Right kidney (tissue), 9 donors: ENCODE data around the gene IQGAP3.
A peak's percentile ranks its signal among the peaks of the same experiment; 100 is the strongest.
"Not testable (repeated sequence)": the region's sequence is repeated elsewhere in the genome, so short reads cannot be mapped to it uniquely, and the experiment has no call there.

Experiments
- DNase-seq: peaks from one replicate; pipeline ENCODE4 v3.0.0-alpha.2; 2016
- long read RNA-seq, 8 donors: transcript quantifications; one replicate each; lab custom pipeline, GENCODE V29; 2026

IQGAP3 gene, protein sequence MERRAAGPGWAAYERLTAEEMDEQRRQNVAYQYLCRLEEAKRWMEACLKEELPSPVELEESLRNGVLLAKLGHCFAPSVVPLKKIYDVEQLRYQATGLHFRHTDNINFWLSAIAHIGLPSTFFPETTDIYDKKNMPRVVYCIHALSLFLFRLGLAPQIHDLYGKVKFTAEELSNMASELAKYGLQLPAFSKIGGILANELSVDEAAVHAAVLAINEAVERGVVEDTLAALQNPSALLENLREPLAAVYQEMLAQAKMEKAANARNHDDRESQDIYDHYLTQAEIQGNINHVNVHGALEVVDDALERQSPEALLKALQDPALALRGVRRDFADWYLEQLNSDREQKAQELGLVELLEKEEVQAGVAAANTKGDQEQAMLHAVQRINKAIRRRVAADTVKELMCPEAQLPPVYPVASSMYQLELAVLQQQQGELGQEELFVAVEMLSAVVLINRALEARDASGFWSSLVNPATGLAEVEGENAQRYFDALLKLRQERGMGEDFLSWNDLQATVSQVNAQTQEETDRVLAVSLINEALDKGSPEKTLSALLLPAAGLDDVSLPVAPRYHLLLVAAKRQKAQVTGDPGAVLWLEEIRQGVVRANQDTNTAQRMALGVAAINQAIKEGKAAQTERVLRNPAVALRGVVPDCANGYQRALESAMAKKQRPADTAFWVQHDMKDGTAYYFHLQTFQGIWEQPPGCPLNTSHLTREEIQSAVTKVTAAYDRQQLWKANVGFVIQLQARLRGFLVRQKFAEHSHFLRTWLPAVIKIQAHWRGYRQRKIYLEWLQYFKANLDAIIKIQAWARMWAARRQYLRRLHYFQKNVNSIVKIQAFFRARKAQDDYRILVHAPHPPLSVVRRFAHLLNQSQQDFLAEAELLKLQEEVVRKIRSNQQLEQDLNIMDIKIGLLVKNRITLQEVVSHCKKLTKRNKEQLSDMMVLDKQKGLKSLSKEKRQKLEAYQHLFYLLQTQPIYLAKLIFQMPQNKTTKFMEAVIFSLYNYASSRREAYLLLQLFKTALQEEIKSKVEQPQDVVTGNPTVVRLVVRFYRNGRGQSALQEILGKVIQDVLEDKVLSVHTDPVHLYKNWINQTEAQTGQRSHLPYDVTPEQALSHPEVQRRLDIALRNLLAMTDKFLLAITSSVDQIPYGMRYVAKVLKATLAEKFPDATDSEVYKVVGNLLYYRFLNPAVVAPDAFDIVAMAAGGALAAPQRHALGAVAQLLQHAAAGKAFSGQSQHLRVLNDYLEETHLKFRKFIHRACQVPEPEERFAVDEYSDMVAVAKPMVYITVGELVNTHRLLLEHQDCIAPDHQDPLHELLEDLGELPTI (N-terminal part only)
- long read RNA-seq, donor 1, partial matches to known transcripts, result 16 of 16 reads
- long read RNA-seq, donor 1, other reads (novel, unspliced or antisense), result 0 of 16 reads
- long read RNA-seq, donor 2, partial matches to known transcripts, result 5 of 5 reads
- long read RNA-seq, donor 2, other reads (novel, unspliced or antisense), result 0 of 5 reads
- long read RNA-seq, donor 3, result 0 reads
- long read RNA-seq, donor 4, partial matches to known transcripts, result 20 of 20 reads
- long read RNA-seq, donor 4, other reads (novel, unspliced or antisense), result 0 of 20 reads
- long read RNA-seq, donor 5, partial matches to known transcripts, result 24 of 24 reads
- long read RNA-seq, donor 5, other reads (novel, unspliced or antisense), result 0 of 24 reads
- long read RNA-seq, donor 6, result 0 reads
- long read RNA-seq, donor 7, result 0 reads
- long read RNA-seq, donor 8, partial matches to known transcripts, result 8 of 8 reads
- long read RNA-seq, donor 8, other reads (novel, unspliced or antisense), result 0 of 8 reads

GRCh38 chr1:156571919-156572662 is at the start of gene IQGAP3:
Gene IQGAP3, minus strand, starts transcription at chr1:156572565. Its CDS starts 36 bp downstream, at chr1:156572529.
- DNase-seq, result peak; percentile 78

- no peak for DNase-seq
Measured at GRCh38 chr1:156619582-156619955, 47.2 kb upstream of the IQGAP3 start.

- DNase-seq, result no peak
Measured at GRCh38 chr1:156618853-156619581, 46.7 kb upstream of the IQGAP3 start, which contains the start of gene HAPLN2. Gene HAPLN2, plus strand, starts transcription at chr1:156619415. Its CDS starts 4,076 bp downstream, at chr1:156623491.

DNA sequence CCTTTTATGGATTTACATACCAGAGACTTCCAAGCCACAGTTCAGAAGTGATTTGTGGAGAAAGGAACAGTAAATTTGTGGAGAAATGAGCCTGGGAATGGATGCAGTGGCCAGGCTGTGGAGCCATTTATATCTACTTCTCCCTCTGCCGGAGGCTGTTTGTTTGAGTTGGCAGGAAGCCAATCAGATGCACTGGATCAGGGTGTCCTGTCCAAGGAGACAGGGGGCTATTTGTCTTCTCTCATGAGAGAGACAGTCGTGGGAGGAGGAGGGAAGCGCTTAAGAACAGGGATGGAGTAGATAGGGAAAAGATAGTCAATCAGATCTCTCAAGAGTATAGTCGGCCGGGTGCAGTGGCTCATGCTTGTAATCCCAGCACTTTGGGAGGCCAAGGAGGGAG is 44.1 kb upstream of the IQGAP3 start:
- peak; percentile 68 for DNase-seq

- DNase-seq, result peak; percentile 43
Measured at GRCh38 chr1:156615946-156616345, 43.6 kb upstream of the IQGAP3 start.

DNA sequence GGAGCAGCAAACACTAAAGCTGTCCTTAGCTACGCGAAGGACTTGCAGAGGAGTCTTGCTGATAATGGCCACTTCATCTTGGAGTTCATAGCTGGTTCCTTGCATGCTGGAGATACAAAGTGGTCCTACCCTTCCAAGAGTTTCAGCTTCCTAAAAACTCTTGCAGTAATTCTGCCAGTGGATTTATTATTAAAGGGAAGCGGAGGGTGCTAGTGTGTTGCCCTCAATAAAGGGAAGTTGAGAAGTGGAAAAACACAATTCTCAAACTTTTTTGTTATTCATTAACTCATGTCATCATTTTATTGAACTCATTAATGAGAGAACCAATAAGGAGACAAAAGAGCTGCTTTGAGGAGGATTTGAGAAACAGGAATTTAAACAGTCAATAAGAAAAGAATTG is 40.3 kb upstream of the IQGAP3 start:
- no peak for DNase-seq

- DNase-seq, result not testable (repeated sequence)
Measured at GRCh38 chr1:156610072-156610471, 37.7 kb upstream of the IQGAP3 start.

DNA sequence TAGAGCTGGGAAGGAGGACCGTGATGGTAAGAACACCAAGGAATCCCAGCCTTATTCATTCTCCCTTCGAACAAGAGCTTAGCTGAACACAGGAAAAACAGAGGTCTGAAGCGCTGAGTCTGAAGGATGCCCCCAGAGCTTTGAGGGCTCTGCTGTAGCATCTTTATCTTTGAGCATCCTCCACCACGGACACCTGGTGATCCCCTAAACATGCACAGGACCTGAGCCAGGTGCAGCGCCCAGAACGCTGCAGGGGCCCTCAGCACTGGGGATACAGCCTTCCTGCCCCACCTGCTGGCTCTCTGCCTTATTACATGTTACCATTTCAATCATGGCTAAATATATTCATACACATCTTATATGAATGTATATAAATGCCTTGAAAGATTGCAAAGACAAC is 36.6 kb upstream of the IQGAP3 start:
- no peak for DNase-seq

DNA sequence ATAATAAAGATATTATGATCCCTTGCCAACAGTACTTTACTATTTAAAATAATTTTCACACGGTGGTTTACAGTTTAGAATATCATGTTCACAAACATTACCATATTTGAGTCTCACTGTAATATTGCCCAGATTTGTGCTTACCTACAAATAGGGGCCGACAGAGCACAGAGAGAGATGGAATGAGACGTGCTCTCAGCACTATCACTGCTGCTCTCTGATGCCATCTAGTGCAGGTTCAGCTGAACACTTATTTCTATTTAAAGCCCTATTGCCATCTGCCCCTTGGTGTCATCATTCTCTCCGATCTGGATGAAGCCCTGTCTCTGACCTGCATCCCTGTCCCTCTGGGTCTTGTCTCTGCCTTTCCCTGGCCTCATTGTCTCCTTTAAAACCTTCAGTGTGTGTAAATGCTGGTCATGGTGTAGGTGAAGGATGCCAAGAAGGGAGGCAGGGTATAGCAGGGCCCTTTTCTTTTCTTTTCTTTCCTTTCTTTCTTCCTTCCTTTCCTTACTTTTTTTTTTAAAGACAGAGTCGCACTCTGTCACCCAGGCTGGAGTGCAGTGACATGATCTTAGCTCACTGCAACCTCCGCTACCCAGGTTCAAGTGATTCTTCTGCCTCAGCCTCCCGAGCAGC is 35.8 kb upstream of the IQGAP3 start:
- no peak for DNase-seq

DNA sequence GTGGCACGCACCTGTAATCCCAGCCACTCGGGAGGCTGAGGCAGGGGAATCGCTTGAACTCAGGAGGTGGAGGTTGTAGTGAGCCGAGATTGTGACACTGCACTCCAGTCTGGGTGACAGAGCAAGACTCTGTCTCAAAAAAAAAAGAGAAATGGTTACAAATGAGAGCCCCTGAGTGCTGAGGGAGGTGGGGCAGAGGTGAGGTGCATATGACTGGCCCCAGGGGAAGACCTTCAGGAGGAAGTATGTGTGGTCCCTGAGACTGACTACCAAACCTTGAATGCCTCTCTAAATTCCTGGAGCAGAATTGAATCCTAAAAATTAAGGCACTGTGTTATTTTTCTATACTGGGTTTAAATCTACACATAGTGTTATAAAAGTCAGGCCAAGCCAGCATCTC is 35.0 kb upstream of the IQGAP3 start:
- DNase-seq, result not testable (repeated sequence)

- DNase-seq, result no peak
Measured at GRCh38 chr1:156602557-156602993, 30.2 kb upstream of the IQGAP3 start.

- DNase-seq, result no peak
Measured at GRCh38 chr1:156601892-156602291, 29.5 kb upstream of the IQGAP3 start.

GRCh38 chr1:156601122-156601830 is 28.9 kb upstream of the IQGAP3 start, which contains the start of gene GPATCH4:
Gene GPATCH4, minus strand, starts transcription at chr1:156601479.
- DNase-seq, result peak; percentile 86

GRCh38 chr1:156600733-156601121 is 28.4 kb upstream of the IQGAP3 start:
- DNase-seq, result no peak

DNA sequence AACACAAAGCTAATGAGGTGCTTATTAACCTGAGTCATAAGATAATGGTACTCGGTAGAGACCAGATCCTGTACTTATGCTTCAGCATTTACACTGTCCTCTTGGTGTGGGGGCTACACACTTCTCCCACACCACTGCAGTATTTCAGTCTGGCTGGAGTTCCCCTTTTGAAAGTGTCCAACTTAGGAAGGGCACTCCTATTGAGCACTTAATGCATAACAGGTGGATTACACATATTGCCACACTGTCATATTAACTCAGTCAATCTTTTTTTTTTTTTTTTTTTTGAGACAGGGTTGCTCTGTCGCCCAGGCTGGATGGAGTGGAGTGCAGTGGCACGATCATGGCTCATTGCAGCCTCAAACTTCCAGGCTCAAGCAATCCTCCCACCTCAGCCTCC is 27.4 kb upstream of the IQGAP3 start:
- DNase-seq, result no peak

DNA sequence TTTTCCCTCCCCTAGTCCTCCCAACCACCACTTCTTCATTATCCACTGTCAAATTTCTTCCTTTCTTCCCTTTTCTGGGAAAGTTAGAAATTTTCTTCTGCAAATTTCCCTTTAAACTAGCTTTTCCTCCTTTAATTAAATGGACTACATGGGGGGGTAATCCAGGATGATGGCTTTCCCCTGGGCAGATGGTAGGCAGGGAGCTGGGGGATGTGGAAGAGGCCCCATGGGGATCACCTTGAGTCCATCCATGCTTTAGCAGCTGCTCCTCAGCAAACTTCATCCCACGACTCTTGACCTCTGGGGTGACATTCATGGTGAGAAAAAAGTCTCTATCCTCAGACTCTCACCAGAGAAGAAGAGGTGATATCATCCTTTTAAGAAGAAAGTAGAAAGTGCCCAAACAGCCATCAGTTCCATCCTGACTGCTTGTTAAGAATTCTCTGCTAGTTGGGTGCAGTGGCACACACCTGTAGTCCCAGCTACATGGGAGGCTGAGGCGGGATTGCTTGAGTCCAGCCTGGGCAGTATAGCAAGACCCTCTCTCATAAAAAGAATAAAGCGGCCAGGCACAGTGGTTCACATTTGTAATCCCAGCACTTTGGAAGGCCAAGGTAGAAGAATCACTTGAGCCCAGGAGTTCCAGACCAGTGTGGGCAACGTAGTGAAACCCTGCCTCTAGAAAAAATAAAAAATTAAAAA is 26.5 kb upstream of the IQGAP3 start:
- DNase-seq, result no peak

- no peak for DNase-seq
Measured at GRCh38 chr1:156598125-156598524, 25.8 kb upstream of the IQGAP3 start.

- DNase-seq, result no peak
Measured at GRCh38 chr1:156596426-156596825, 24.1 kb upstream of the IQGAP3 start.
